ENCODE data around the gene PDE6A.

The PDE6A gene

DNA sequence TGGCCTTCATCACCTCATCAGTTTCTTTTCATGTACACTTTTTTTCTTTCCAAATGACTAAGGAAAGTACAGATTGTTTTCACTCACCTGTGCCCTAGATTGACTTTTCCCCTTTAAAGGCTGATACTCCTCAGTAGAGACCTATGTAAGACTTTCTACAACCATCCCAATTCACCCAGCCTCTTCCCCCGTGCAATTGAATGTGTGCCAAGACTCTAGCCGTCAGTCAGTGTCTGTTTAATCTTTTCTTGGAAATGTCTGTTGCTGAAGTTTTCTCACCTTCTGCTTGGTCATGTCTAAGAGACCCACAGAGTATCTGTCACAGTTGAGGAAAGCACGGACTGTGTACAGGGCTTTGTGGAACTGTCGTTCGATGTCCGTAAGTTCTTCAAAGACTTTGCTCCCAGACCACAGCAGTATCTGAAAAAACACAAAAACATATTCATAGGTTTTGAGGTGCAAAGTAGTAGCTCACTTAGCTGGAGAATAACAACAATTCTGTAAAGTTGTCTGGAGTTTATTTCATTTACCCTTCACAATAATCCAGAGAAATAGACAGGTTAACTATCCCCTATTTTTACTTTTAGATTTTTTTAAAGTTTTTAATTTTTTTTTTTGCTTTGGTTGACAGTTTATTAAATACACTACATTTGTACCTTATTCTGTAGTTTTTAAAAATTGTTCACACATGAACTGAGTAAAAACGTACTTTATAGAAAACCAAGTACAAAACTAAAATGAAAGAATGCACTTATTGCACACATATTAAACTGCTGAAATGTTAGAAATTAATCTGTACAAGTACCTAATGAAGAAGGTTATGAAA, 13.6 kb downstream of the PDE6A start:
- TF ChIP-seq SPI1 (IDR thresholded peaks at IDR 0.05; ENCODE audit: borderline replicate concordance, low read depth): no peak
- TF ChIP-seq CTCF (IDR thresholded peaks at IDR 0.05; ENCODE audit: insufficient read depth, low read length): no peak
- TF ChIP-seq POLR2AphosphoS5 (IDR thresholded peaks at IDR 0.05; ENCODE audit: low read depth): no peak
- no peak for DNase-seq (ENCODE audit: low read depth in 1 of 2, low spot score in 1 of 2)
- no peaks in the 10 kb centered on the region for H3K27me3 ChIP-seq (ENCODE audit: insufficient read depth, poor library complexity, severe bottlenecking)
- H3K4me3 ChIP-seq (replicated peaks; ENCODE audit: insufficient read depth, low read length): no peak overlapping the region
- no peak overlapping the region for H3K27ac ChIP-seq (replicated peaks)

DNA sequence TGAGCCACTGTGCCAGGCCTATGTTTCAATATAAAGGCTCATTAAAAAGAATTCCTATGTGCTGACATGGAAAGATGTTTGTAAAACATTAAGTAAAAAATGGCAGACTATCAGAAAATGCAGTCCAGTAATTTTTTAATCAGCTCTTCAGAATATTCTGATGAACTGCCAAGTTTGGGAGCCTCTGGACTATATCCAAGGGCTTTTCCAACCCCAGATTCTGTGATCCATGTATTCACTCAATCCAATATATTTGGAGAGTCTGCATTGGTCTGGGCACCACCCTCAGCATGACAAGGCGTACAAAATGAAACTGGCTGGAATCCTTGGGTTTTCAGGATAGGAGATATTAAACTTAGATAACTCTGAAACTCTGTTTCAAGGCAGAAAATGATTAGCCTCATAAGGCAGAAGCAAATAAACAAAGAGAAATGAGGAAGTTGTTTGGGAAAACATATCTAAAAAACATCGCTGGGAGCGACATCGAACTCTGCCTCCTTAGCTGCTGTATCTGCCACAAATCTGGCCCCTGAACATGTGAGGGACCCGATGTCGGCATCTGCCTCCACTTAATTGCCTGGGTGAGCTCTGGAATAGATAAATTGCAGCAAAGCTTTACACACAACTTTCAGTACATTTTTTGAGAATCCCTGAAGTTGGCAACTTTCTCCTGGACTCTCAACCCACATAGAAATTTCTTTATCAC, 14.4 kb downstream of the PDE6A start:
- DNase-seq (ENCODE audit: low read depth in 1 of 2, low spot score in 1 of 2): no peak
- no peaks in the 10 kb centered on the region for H3K27me3 ChIP-seq (ENCODE audit: insufficient read depth, poor library complexity, severe bottlenecking)
- TF ChIP-seq SPI1 (IDR thresholded peaks at IDR 0.05; ENCODE audit: borderline replicate concordance, low read depth) (no peak), GABPA (IDR thresholded peaks at IDR 0.05; ENCODE audit: low read depth) (no peak), POLR2AphosphoS5 (IDR thresholded peaks at IDR 0.05; ENCODE audit: low read depth) (no peak), CTCF (IDR thresholded peaks at IDR 0.05; ENCODE audit: insufficient read depth, low read length) (no peak)
- TF ChIP-seq, protein P1, sequence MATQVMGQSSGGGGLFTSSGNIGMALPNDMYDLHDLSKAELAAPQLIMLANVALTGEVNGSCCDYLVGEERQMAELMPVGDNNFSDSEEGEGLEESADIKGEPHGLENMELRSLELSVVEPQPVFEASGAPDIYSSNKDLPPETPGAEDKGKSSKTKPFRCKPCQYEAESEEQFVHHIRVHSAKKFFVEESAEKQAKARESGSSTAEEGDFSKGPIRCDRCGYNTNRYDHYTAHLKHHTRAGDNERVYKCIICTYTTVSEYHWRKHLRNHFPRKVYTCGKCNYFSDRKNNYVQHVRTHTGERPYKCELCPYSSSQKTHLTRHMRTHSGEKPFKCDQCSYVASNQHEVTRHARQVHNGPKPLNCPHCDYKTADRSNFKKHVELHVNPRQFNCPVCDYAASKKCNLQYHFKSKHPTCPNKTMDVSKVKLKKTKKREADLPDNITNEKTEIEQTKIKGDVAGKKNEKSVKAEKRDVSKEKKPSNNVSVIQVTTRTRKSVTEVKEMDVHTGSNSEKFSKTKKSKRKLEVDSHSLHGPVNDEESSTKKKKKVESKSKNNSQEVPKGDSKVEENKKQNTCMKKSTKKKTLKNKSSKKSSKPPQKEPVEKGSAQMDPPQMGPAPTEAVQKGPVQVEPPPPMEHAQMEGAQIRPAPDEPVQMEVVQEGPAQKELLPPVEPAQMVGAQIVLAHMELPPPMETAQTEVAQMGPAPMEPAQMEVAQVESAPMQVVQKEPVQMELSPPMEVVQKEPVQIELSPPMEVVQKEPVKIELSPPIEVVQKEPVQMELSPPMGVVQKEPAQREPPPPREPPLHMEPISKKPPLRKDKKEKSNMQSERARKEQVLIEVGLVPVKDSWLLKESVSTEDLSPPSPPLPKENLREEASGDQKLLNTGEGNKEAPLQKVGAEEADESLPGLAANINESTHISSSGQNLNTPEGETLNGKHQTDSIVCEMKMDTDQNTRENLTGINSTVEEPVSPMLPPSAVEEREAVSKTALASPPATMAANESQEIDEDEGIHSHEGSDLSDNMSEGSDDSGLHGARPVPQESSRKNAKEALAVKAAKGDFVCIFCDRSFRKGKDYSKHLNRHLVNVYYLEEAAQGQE (IDR thresholded peaks at IDR 0.05; ENCODE audit: insufficient replicate concordance, low read depth): no peak
- no peak overlapping the region for H3K27ac ChIP-seq (replicated peaks)
- H3K4me3 ChIP-seq (replicated peaks; ENCODE audit: insufficient read depth, low read length): no peak overlapping the region

GRCh38 chr5:149924486-149924885, 20.1 kb downstream of the PDE6A start:
- Histone ChIP-seq H3K27ac (replicated peaks) (no peak overlapping the region), H3K27me3 (ENCODE audit: insufficient read depth, poor library complexity, severe bottlenecking) (no peaks in the 10 kb centered on the region), H3K4me3 (replicated peaks; ENCODE audit: insufficient read depth, low read length) (no peak overlapping the region)
- no peak for TF ChIP-seq GABPA (IDR thresholded peaks at IDR 0.05; ENCODE audit: low read depth)
- no peak for TF ChIP-seq SPI1 (IDR thresholded peaks at IDR 0.05; ENCODE audit: borderline replicate concordance, low read depth)
- TF ChIP-seq, protein P1 (IDR thresholded peaks at IDR 0.05; ENCODE audit: insufficient replicate concordance, low read depth): no peak
- TF ChIP-seq CTCF (IDR thresholded peaks at IDR 0.05; ENCODE audit: insufficient read depth, low read length): no peak
- no peak for TF ChIP-seq POLR2AphosphoS5 (IDR thresholded peaks at IDR 0.05; ENCODE audit: low read depth)
- DNase-seq (ENCODE audit: low read depth in 1 of 2, low spot score in 1 of 2): no peak

Measured in HL-60 (cell line).